Transverse colon (tissue), 4 donors: Measurements from ENCODE around the gene TREX2. TPM values are rescaled to one million over a fixed set of nuclear protein-coding genes. Genes with fewer than 3 reads are reported as not detected.

Experiments
- DNase-seq: peaks from one replicate; pipeline ENCODE4 v3.0.0-alpha.2; 2019
- H3K27ac ChIP-seq, 4 donors: fragments of 200-600 bp; sonication (generic); 2 replicates each; pipeline ENCODE4 v1.5.1; 2016 to 2018; ENCODE audit warnings: inconsistent platforms in 4 of 4
- H3K27me3 ChIP-seq: fragments of 200-600 bp; sonication (generic); 2 replicates; pipeline ENCODE4 v1.5.1; 2017; ENCODE audit warnings: inconsistent platforms
- H3K36me3 ChIP-seq, 4 donors: fragments of 200-600 bp; sonication (generic); 2 replicates each; pipeline ENCODE4 v1.5.1; 2017 to 2019; ENCODE audit warnings: inconsistent platforms in 4 of 4
- H3K4me1 ChIP-seq, 4 donors: fragments of 200-600 bp; sonication (generic); 2 replicates each; pipeline ENCODE4 v1.5.1; 2017 to 2020; ENCODE audit warnings: inconsistent platforms in 4 of 4
- H3K4me3 ChIP-seq, 4 donors: fragments of 200-600 bp; sonication (generic); 1 replicate in 1 of 4; 2 replicates in 3 of 4; pipeline versions ENCODE4 v1.5.1 to v1.6.1; 2017 to 2019; ENCODE audit warnings: inconsistent platforms in 4 of 4
- H3K9me3 ChIP-seq, 2 donors: fragments of 200-600 bp; sonication (generic); 2 replicates each; pipeline ENCODE4 v1.5.1; 2017 to 2019; ENCODE audit warnings: inconsistent platforms in 2 of 2
- EP300 ChIP-seq: sonication (generic); formaldehyde crosslinking; IDR thresholded peaks from one replicate; pipeline ENCODE4 v1.6.1; 2017; ENCODE audit warnings: antibody characterized with exemption, low read depth
- POLR2A ChIP-seq: fragments of 450-650 bp; IDR thresholded peaks from one replicate; pipeline ENCODE4 v1.6.1; 2016; ENCODE audit warnings: antibody characterized with exemption, mild to moderate bottlenecking, moderate library complexity
- POLR2AphosphoS5 ChIP-seq, 3 donors: sonication (generic); formaldehyde crosslinking; IDR thresholded peaks; one replicate each; pipeline ENCODE4 v1.6.1; 2016; ENCODE audit warnings: antibody characterized with exemption in 3 of 3
- WGBS, 2 donors: methylation state at CpG; one replicate each; pipeline ENCODE4 v1.1.5; 2018; ENCODE audit warnings: low coverage in 1 of 2; 5-methylcytosine and 5-hydroxymethylcytosine counted together
- in situ Hi-C, 4 donors: fragments of 200-750 bp; cut with MboI; loops; one replicate each; pipeline versions ENCODE4 v1.15.0 to v1.15.1; 2017; ENCODE audit warnings: low sequenced_read_pairs in 3 of 4, low pct_ligation_motif_present in 1 of 4, low pct_unique_long_range_greater_than_20kb in 1 of 4
- intact Hi-C: fragments of 100-400 bp; cut with DNase I; formaldehyde crosslinking; loops from one replicate; pipeline ENCODE4 v1.15.1; 2023; ENCODE audit warnings: low total_unique reads
- total RNA-seq, 4 donors: library from RNA; depleted of rRNA; stranded (reverse); fragments of >200 nt; gene quantifications; one replicate each; pipeline ENCODE4 v1.1.0, GENCODE V29; 2016
- TF ChIP-seq, protein P1 (sequence below), 5 experiments: fragments of 200-600 bp in 3 of 5; fragments of 450-650 bp in 2 of 5; sonication (generic) in 3 of 5; IDR thresholded peaks; 1 replicate in 2 of 5; 2 replicates in 3 of 5; pipeline ENCODE4 v1.5.1; 2016 to 2017; ENCODE audit warnings: antibody characterized with exemption in 5 of 5, inconsistent platforms in 3 of 5, mild to moderate bottlenecking in 2 of 5, moderate library complexity in 1 of 5

TREX2 gene
- total RNA-seq, 4 donors from 2014 or later: 0.55 to 2.0 (median 1.4) TPM; not detected in 1

- no peaks in the 10 kb centered on the region for H3K9me3 ChIP-seq
- intact Hi-C loops: no loop called here
- H3K36me3 ChIP-seq: no peaks in the 10 kb centered on the region
- no peaks in the 10 kb centered on the region for H3K4me1 ChIP-seq
- TF ChIP-seq POLR2A: no peak
- no peak for TF ChIP-seq EP300
- TF ChIP-seq, protein P1, sequence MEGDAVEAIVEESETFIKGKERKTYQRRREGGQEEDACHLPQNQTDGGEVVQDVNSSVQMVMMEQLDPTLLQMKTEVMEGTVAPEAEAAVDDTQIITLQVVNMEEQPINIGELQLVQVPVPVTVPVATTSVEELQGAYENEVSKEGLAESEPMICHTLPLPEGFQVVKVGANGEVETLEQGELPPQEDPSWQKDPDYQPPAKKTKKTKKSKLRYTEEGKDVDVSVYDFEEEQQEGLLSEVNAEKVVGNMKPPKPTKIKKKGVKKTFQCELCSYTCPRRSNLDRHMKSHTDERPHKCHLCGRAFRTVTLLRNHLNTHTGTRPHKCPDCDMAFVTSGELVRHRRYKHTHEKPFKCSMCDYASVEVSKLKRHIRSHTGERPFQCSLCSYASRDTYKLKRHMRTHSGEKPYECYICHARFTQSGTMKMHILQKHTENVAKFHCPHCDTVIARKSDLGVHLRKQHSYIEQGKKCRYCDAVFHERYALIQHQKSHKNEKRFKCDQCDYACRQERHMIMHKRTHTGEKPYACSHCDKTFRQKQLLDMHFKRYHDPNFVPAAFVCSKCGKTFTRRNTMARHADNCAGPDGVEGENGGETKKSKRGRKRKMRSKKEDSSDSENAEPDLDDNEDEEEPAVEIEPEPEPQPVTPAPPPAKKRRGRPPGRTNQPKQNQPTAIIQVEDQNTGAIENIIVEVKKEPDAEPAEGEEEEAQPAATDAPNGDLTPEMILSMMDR (IDR thresholded peaks at IDR 0.05): no peak
- no peak for TF ChIP-seq POLR2AphosphoS5 (IDR thresholded peaks at IDR 0.05)
- no peaks in the 10 kb centered on the region for H3K27me3 ChIP-seq
- WGBS, 2 donors: 91% methylated on average over 4 of the region's 4 CpGs; no CpG with 5 or more reads in 1 of the 2 donors
- in situ Hi-C loops: no loop called here
- no peak overlapping the region for H3K27ac ChIP-seq
- no peak overlapping the region for H3K4me3 ChIP-seq
- no peak for DNase-seq
These were observed 5.9 kb downstream of the TREX2 start for GRCh38 chrX:153439977-153440376.

DNA sequence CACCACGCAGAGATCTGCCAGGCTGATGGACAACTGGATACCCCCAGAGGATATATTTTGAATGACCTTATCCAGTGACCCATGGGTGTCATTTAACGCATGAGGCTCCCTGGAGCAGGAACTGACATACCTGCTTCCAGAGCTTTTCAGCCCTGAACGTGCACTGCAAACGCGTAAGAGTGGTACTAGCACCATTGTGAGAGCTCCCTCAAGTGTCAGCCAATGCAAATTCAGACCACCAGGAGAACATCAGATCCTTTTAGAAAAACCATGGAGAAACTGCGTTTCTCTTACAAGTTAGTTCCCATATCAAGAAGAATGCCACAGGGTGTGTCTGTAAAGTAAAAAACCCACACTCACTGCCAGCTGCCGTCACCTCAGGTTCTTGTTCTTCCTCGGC, 7.3 kb downstream of the TREX2 start:
- Histone ChIP-seq H3K36me3 (no peaks in the 10 kb centered on the region), H3K27ac (no peak overlapping the region), H3K4me1 (no peaks in the 10 kb centered on the region), H3K27me3 (no peaks in the 10 kb centered on the region), H3K9me3 (no peaks in the 10 kb centered on the region), H3K4me3 (no peak overlapping the region)
- DNase-seq: no peak
- 58% methylated on average over 8 of the region's 8 CpGs; no CpG with 5 or more reads in 1 of the 2 donors for WGBS, 2 donors
- intact Hi-C loops: no loop called here
- in situ Hi-C loops: no loop called here
- TF ChIP-seq EP300 (no peak), POLR2AphosphoS5 (IDR thresholded peaks at IDR 0.05) (no peak), POLR2A (no peak)
- TF ChIP-seq, protein P1 (IDR thresholded peaks at IDR 0.05): no peak

GRCh38 chrX:153435845-153436244, 10.0 kb downstream of the TREX2 start:
- intact Hi-C loops: no loop called here
- in situ Hi-C loops: no loop called here
- Histone ChIP-seq H3K27me3 (no peaks in the 10 kb centered on the region), H3K27ac (no peak overlapping the region), H3K4me1 (no peaks in the 10 kb centered on the region), H3K4me3 (no peak overlapping the region), H3K9me3 (no peaks in the 10 kb centered on the region), H3K36me3 (no peaks in the 10 kb centered on the region)
- 39% methylated on average over 3 of the region's 3 CpGs; no CpG with 5 or more reads in 1 of the 2 donors for WGBS, 2 donors
- no peak for TF ChIP-seq EP300
- TF ChIP-seq POLR2A: no peak
- TF ChIP-seq, protein P1 (IDR thresholded peaks at IDR 0.05): no peak
- no peak for TF ChIP-seq POLR2AphosphoS5 (IDR thresholded peaks at IDR 0.05)
- DNase-seq: no peak

DNA sequence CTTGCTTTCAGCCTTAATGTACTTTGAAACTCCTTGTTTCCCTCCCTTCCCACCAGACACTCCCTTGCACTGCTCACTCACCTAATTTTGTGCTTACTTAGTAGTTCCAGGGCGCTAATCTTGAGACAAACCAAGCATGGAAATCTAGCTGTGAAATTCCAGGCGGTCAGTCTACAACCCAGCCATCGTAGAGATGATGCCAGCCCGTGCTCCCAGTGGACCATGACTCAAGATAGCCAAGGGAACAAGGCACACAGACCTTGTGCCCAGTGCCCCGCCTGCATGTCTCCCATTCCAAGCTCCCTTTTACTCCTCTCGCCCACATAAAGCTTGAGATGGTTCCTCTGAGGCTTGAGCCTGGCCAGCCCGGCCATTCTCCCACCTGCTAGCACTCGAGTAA, 11.1 kb downstream of the TREX2 start:
- Histone ChIP-seq H3K9me3 (no peaks in the 10 kb centered on the region), H3K4me3 (no peak overlapping the region), H3K4me1 (no peaks in the 10 kb centered on the region), H3K27me3 (no peaks in the 10 kb centered on the region), H3K27ac (no peak overlapping the region), H3K36me3 (no peaks in the 10 kb centered on the region)
- intact Hi-C loops: no loop called here
- 78% methylated on average over 8 of the region's 8 CpGs; no CpG with 5 or more reads in 1 of the 2 donors for WGBS, 2 donors
- in situ Hi-C loops: no loop called here
- TF ChIP-seq, protein P1 (IDR thresholded peaks at IDR 0.05): no peak
- TF ChIP-seq POLR2A: no peak
- TF ChIP-seq EP300: no peak
- no peak for TF ChIP-seq POLR2AphosphoS5 (IDR thresholded peaks at IDR 0.05)
- no peak for DNase-seq
